Stimulated activated CD4-positive, alpha-beta T cell treated with anti-CD3 and anti-CD28 coated beads, TNF-alpha, amount 100 ng/mL, for 1 hour (primary cell): ENCODE measurements around the gene USP9X.
"Not testable (repeated sequence)": the region's sequence is repeated elsewhere in the genome, so short reads cannot be mapped to it uniquely, and the experiment has no call there.

Experiments
- DNase-seq, 3 donors: peaks; one replicate each; pipeline ENCODE4 v3.0.0-alpha.2; 2020; ENCODE audit warnings: low read depth in 3 of 3, low spot score in 1 of 3

USP9X gene

DNA sequence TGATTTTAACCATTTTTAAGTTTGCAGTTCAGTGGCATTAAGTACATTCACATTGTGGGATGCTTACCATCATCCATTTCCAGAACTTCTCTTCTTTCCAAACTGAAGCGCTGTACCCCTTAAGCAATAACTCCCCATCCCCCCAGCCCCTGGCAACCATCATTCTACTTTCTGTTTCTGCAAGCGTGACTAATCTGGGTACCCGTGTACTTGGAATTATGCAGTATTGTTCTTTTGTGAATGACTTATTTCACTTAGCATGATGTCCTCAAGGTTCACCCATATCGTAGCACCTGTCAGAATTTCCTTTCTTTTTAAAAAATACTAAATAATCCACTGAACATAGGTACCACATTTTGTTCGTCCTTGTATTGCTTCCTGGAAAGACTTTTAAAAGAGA, 32.9 kb downstream of the USP9X start:
- DNase-seq: no peak

GRCh38 chrX:41119803-41120202, 34.6 kb downstream of the USP9X start:
- no peak for DNase-seq

- no peak for DNase-seq
Observed at GRCh38 chrX:41121766-41122165, 36.5 kb downstream of the USP9X start.

- no peak for DNase-seq
Observed at GRCh38 chrX:41122664-41123257, 37.5 kb downstream of the USP9X start.

GRCh38 chrX:41127477-41128192, 42.4 kb downstream of the USP9X start:
- no peak for DNase-seq

DNA sequence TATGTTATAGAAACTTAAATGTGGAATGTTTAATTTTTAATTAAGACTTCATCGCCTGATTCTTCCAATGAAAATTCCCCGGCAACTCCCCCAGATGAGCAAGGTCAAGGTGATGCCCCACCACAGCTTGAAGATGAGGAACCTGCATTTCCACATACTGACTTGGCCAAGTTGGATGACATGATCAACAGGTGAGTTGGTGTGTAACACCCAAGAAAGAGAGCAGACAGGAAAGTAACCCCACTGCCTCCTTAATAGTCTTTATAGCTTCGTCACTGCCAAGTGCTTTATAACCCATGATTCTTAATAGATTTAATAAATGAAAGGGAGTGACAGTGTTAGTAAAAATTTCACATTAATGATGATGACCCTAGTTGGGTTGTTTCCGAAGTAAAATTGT, 43.7 kb downstream of the USP9X start:
- DNase-seq: no peak

GRCh38 chrX:41131766-41132165, 46.5 kb downstream of the USP9X start:
- DNase-seq: no peak

DNA sequence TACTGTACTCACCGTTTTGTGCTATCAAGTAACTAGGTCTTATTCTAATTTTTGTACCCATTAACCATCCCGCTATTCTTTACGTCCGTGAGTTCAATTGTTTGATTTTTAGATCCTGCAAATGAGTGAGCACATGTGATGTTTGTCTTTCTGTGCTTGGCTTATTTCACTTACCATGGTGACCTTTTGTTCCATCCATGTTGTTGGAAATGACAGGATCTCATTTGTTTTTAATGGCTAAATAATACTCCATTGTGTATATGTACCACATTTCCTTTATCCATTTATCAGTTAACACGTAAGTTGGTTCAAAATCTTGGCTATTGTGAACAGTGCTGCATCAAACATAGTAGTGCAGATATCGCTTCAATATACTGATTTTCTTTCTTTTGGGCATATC, 48.3 kb downstream of the USP9X start:
- no peak for DNase-seq

GRCh38 chrX:41137589-41137988, 52.3 kb downstream of the USP9X start:
- no peak for DNase-seq

DNA sequence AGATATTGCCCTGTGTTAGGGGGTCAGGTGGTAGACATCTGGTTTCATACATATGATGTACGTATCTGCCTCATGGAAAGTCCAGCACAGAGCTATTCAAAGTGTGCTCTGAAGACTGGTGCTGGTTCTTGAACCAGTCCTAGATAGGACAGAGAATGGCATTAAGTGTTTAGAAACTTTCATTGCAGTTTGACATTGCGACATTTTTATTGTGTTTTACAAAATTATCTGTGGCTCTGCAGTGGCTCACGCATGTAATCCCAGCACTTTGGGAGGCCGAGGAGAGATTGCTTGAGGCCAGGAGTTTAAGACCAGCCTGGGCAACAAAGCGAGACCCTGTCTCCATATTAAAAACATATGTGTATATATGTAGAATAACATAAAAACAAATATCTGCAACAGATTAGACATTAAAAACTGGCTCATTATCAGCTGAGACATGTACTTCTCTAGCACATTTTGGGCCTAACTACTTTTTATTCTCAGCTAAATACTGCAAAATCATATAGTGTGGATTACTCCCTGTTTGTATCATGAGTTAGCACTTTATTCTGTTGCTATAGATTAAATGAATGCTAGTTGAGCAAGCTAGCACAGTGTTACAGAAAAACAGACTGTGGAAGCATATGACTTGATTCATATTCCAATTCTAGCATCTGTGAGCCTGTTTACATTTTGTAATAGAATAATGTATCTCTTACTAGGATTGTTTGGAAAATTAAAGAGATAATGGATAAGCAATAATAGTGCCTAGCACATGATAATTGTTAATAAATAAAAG, 57.1 kb downstream of the USP9X start:
- DNase-seq: no peak

- DNase-seq: no peak
Observed at GRCh38 chrX:41144873-41145272, 59.6 kb downstream of the USP9X start.

DNA sequence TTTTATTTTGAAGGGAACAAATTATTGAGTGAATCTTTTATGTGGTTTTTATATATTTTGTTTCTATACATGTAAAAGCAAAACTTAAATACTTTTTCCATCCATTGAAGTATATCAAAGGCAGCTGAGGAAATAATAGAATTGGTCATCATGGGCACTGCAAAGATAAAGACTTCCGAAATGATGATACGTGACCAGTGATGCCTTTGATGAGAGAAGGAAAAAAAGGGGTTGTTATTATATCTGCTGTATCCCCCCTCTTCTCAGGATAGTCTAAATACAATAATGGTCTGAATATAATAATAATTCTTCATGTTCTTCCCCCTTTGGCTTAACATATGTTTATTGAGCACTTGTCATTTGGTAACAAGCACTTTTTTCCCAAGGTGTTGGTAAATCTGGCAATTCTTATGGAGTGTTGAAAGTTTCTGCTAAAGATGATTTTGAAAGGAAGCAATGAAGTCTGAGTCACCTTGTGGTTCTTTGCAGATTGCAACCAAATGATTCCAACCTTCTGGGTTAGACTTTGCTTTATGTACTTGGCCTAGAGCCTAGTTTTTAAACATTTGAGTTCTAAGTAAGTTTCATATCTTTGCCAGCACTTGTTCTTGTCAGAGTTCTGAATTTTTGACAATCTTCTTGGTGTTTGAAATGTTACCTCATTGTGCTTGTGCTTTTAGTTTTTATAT, 60.8 kb downstream of the USP9X start:
- DNase-seq: no peak

DNA sequence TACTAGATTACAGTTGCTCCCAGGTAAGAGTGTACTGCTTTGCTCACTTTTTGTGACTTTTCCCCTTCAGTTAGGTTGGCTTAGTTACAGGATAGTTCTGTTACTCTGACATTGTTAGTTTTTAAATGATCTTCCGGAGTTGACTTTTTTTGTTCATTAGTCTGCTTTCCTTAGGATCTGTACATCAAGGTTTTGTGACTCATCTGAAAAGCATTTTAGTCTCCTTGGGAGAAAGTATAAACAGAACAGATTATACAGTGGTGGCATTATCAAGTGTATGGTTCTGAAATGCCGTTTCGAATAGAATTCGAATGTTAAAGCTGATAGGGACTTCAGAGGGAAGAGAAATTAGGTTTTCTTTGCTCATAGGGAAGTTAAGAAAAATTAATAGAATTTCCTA, 63.3 kb downstream of the USP9X start:
- DNase-seq: no peak

DNA sequence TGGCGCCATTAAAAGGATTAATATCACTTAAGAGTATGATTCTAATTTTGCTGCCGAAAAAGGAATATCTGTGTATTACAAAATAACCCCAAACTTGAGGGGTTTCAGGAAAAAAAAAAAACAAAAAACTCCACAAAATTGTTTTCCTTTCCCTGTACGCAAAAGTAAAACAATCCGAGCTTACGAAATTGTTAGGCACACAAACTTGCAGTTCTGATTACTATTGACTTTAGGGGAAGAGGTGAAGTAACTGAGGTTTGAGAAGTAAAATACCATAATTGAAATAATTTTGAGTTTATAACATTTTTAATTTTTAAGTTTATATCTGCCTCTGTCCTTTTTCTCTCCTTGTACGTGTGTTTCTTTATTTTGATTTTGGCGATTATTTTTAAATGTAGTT, 64.8 kb downstream of the USP9X start:
- no peak for DNase-seq

DNA sequence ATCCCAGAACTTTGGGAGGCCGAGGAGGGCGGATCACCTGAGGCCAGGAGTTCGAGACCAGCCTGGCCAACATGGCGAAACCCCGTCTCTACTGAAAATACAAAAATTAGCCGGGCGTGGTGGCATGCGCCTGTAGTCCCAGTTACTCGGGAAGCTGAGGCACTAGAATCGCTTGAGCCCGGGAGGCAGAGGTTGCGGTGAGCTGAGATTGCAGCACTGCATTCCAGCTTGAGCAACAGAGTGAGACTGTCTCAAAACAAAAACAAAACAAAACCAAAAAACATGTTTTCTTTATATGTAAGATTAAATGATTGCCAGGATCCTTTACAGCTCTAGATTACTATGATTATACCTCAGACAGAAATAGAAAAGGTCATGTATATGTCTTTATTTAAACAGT, 66.5 kb downstream of the USP9X start:
- DNase-seq: not testable (repeated sequence)

GRCh38 chrX:41152221-41152620, 67.0 kb downstream of the USP9X start:
- DNase-seq: no peak

- DNase-seq: no peak
Observed at GRCh38 chrX:41153448-41153847, 68.2 kb downstream of the USP9X start.

GRCh38 chrX:41153957-41154356, 68.7 kb downstream of the USP9X start:
- DNase-seq: no peak

DNA sequence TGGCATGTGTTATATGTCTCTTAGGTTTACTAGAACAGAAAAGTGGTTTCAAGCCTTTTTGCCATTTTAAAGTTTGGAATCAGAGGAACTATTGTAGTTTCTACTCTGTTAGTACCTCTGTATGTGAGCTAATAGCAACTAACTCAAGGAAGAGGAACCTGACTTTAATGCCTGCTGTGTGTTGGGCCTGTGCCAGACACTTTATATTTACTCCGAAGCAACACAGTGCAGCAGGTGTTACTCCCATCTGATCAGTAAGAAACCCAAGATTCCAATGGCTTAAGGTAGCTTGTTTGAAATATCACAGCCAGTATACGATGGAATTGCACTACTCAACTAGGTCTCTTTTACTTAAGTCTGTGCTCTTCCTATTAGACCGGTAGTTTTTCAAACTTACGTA, 79.2 kb downstream of the USP9X start:
- DNase-seq: no peak

GRCh38 chrX:41167888-41168287, 82.6 kb downstream of the USP9X start:
- DNase-seq: no peak

- DNase-seq: no peak
Observed at GRCh38 chrX:41176263-41176662, 91.0 kb downstream of the USP9X start.

- DNase-seq: no peak
Observed at GRCh38 chrX:41177297-41177696, 92.1 kb downstream of the USP9X start.
